HL-60 (cell line): ENCODE data around the gene GRID1.

Source experiments
- CTCF ChIP-seq: IDR thresholded peaks from one replicate; pipeline ENCODE4 v1.5.1; 2011; ENCODE audit warnings: low read length, control low read depth, inconsistent platforms; ENCODE audit not compliant: insufficient read depth
- GABPA ChIP-seq: IDR thresholded peaks from 2 replicates; pipeline ENCODE4 v1.6.1; 2012; ENCODE audit warnings: low read depth
- POLR2AphosphoS5 ChIP-seq: IDR thresholded peaks from 2 replicates; pipeline ENCODE4 v1.6.1; 2012; ENCODE audit warnings: low read depth
- REST ChIP-seq: IDR thresholded peaks from 2 replicates; pipeline ENCODE4 v1.6.1; 2012; ENCODE audit warnings: low read depth; ENCODE audit not compliant: insufficient replicate concordance
- SPI1 ChIP-seq: IDR thresholded peaks from 2 replicates; pipeline ENCODE4 v1.6.1; 2012; ENCODE audit warnings: low read depth, mild to moderate bottlenecking, borderline replicate concordance

- TF ChIP-seq CTCF (no peak), REST (no peak), SPI1 (no peak), POLR2AphosphoS5 (no peak), GABPA (no peak)
These were observed 178.3 kb downstream of the GRID1 start for GRCh38 chr10:86188326-86188725.
